HG02885 (cell line): ENCODE data around the gene DNMT1.

Experiments used
- ATAC-seq: cut with Tn5 transposase; IDR thresholded peaks from one replicate; pipeline ENCODE4 v1.9.1; 2021; ENCODE audit warnings: mild to moderate bottlenecking; ENCODE audit not compliant: unreplicated experiment, poor library complexity

The DNMT1 gene

GRCh38 chr19:10143681-10144080 is 51.1 kb downstream of the DNMT1 start:
- ATAC-seq, result no peak

GRCh38 chr19:10142701-10143375 is 51.9 kb downstream of the DNMT1 start:
- no peak for ATAC-seq

GRCh38 chr19:10141973-10142372 is 52.8 kb downstream of the DNMT1 start:
- ATAC-seq, result no peak

GRCh38 chr19:10141479-10141878 is 53.3 kb downstream of the DNMT1 start:
- ATAC-seq, result no peak

- no peak for ATAC-seq
Measured at GRCh38 chr19:10139952-10140351, 54.8 kb downstream of the DNMT1 start.

GRCh38 chr19:10138879-10139795 is 55.6 kb downstream of the DNMT1 start:
- no peak for ATAC-seq

GRCh38 chr19:10137751-10138682 is 56.7 kb downstream of the DNMT1 start:
- no peak for ATAC-seq

GRCh38 chr19:10136936-10137335 is 57.8 kb downstream of the DNMT1 start:
- no peak for ATAC-seq

- ATAC-seq, result no peak
Measured at GRCh38 chr19:10135551-10136334, 59.0 kb downstream of the DNMT1 start.

GRCh38 chr19:10134040-10134439 is 60.7 kb downstream of the DNMT1 start:
- no peak for ATAC-seq

GRCh38 chr19:10133596-10133995 is 61.2 kb downstream of the DNMT1 start:
- ATAC-seq, result no peak

- no peak for ATAC-seq
Measured at GRCh38 chr19:10132905-10133304, 61.8 kb downstream of the DNMT1 start.

GRCh38 chr19:10126213-10126639 is 68.5 kb downstream of the DNMT1 start:
- no peak for ATAC-seq

GRCh38 chr19:10124429-10124828 is 70.3 kb downstream of the DNMT1 start:
- ATAC-seq, result no peak

- no peak for ATAC-seq
Measured at GRCh38 chr19:10122045-10122444, 72.7 kb downstream of the DNMT1 start.

GRCh38 chr19:10120538-10121189 is 74.1 kb downstream of the DNMT1 start:
- no peak for ATAC-seq

- no peak for ATAC-seq
Measured at GRCh38 chr19:10118960-10119359, 75.8 kb downstream of the DNMT1 start.

GRCh38 chr19:10116866-10117616 is 77.7 kb downstream of the DNMT1 start:
- ATAC-seq, result no peak
